Measurements from ENCODE around the gene ARIH2.

Gene ARIH2

GRCh38 chr3:49004352-49005302, 86.0 kb downstream of the ARIH2 start:
- Histone ChIP-seq H3K36me3 (replicated peaks; ENCODE audit: low read depth, low read length) (peaks cover 3% of the 10 kb centered on the region), H3K9ac (ENCODE audit: low read length) (no peak overlapping the region), H3K4me3 (ENCODE audit: low read length) (no peak overlapping the region), H3K4me1 (ENCODE audit: low read length) (peaks cover 14% of the 10 kb centered on the region), H2AFZ (ENCODE audit: low read depth, low read length) (no peak overlapping the region), H3K79me2 (ENCODE audit: low read length) (peaks cover 24% of the 10 kb centered on the region), H3K27ac (ENCODE audit: low read length) (no peak overlapping the region), H3K9me3 (ENCODE audit: insufficient read depth, low read length) (no peaks in the 10 kb centered on the region), H4K20me1 (ENCODE audit: insufficient read depth, low read length) (peaks cover 15% of the 10 kb centered on the region), H3K4me2 (ENCODE audit: low read length) (no peak overlapping the region), H3K27me3 (ENCODE audit: low read depth, low read length) (no peaks in the 10 kb centered on the region)
- TF ChIP-seq CTCF (IDR thresholded peaks at IDR 0.05; ENCODE audit: low read depth, low read length) = no peak
- no peak for TF ChIP-seq EZH2phosphoT487 (IDR thresholded peaks at IDR 0.05; ENCODE audit: low read depth)

DNA sequence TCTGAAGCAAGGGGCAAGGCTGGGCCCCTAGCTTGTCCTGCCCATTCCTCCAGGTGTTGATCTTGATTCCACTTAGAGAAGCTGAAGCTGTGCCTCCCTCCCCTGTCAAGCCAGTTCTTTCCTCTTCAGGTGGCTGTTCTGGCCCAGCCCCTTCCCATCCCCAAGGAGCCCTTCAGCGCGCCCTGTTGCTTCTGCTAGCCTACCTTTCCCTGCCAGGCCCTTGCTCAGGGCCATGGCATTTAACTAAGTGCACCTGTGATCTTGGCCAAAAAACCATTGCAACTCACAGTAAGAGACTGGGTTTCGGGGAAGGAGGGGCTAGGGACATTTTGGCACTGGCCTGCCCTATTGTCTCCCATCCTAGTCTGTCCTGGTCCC, 86.7 kb downstream of the ARIH2 start:
- H3K9ac ChIP-seq (ENCODE audit: low read length) = no peak overlapping the region
- peaks cover 31% of the 10 kb centered on the region for H3K79me2 ChIP-seq (ENCODE audit: low read length)
- H3K36me3 ChIP-seq (replicated peaks; ENCODE audit: low read depth, low read length) = peaks cover 3% of the 10 kb centered on the region
- TF ChIP-seq EZH2phosphoT487 (IDR thresholded peaks at IDR 0.05; ENCODE audit: low read depth) (no peak), CTCF (IDR thresholded peaks at IDR 0.05; ENCODE audit: low read depth, low read length) (no peak)
- H3K9me3 ChIP-seq (ENCODE audit: insufficient read depth, low read length) = no peaks in the 10 kb centered on the region
- H2AFZ ChIP-seq (ENCODE audit: low read depth, low read length) = no peak overlapping the region
- H3K4me1 ChIP-seq (ENCODE audit: low read length) = peaks cover 14% of the 10 kb centered on the region
- no peak overlapping the region for H3K27ac ChIP-seq (ENCODE audit: low read length)
- H3K4me3 ChIP-seq (ENCODE audit: low read length) = no peak overlapping the region
- H3K27me3 ChIP-seq (ENCODE audit: low read depth, low read length) = no peaks in the 10 kb centered on the region
- H3K4me2 ChIP-seq (ENCODE audit: low read length) = no peak overlapping the region
- peaks cover 17% of the 10 kb centered on the region for H4K20me1 ChIP-seq (ENCODE audit: insufficient read depth, low read length)

DNA sequence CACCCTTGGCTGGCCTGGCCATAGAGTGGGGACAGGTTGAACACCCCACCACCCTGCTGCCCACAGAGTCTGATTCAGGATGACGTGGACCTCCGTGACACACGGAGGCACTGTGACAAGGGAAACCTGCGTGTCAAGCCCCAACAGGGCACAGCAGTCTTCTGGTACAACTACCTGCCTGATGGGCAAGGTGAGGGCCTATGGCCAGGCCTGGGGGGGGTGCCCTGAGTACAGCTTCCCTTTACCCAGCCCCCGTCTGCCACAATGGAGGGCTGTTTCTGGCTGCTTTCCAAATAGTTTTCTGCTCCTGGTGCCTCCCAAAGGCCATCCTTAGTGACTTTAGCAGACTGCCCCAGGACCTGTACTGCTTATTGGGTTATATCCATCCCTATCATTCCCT, 87.4 kb downstream of the ARIH2 start:
- H3K9me3 ChIP-seq (ENCODE audit: insufficient read depth, low read length) = no peaks in the 10 kb centered on the region
- H3K27ac ChIP-seq (ENCODE audit: low read length) = no peak overlapping the region
- H2AFZ ChIP-seq (ENCODE audit: low read depth, low read length) = no peak overlapping the region
- H3K36me3 ChIP-seq (replicated peaks; ENCODE audit: low read depth, low read length) = peaks cover 3% of the 10 kb centered on the region
- peaks cover 14% of the 10 kb centered on the region for H3K4me1 ChIP-seq (ENCODE audit: low read length)
- TF ChIP-seq EZH2phosphoT487 (IDR thresholded peaks at IDR 0.05; ENCODE audit: low read depth) (no peak), CTCF (IDR thresholded peaks at IDR 0.05; ENCODE audit: low read depth, low read length) (no peak)
- H3K79me2 ChIP-seq (ENCODE audit: low read length) = peaks cover 35% of the 10 kb centered on the region
- no peaks in the 10 kb centered on the region for H3K27me3 ChIP-seq (ENCODE audit: low read depth, low read length)
- peak overlapping the region; percentile 89 for H3K4me2 ChIP-seq (ENCODE audit: low read length)
- peaks cover 17% of the 10 kb centered on the region for H4K20me1 ChIP-seq (ENCODE audit: insufficient read depth, low read length)
- H3K9ac ChIP-seq (ENCODE audit: low read length) = peak overlapping the region; percentile 95; the same call in 1 of the 2 replicates
- H3K4me3 ChIP-seq (ENCODE audit: low read length) = peak overlapping the region; percentile 84

DNA sequence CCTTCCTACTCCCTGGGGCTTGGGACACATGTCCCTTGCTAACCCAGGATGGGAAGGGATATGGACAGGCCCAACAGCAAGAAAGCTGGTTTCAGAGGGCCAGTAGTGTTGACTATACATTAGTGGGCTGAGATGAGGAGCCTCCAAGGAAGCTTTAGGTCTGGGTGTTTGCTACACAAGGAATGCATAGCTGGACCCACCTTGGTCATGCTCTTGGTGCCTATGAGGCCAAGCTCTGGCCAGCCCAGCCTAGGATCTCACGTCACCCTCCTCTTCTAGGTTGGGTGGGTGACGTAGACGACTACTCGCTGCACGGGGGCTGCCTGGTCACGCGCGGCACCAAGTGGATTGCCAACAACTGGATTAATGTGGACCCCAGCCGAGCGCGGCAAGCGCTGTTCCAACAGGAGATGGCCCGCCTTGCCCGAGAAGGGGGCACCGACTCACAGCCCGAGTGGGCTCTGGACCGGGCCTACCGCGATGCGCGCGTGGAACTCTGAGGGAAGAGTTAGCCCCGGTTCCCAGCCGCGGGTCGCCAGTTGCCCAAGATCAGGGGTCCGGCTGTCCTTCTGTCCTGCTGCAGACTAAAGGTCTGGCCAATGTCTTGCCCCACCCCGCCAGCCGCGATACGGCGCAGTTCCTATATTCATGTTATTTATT, 87.9 kb downstream of the ARIH2 start:
- Histone ChIP-seq H3K36me3 (replicated peaks; ENCODE audit: low read depth, low read length) (peaks cover 5% of the 10 kb centered on the region), H3K27me3 (ENCODE audit: low read depth, low read length) (no peaks in the 10 kb centered on the region), H3K9me3 (ENCODE audit: insufficient read depth, low read length) (no peaks in the 10 kb centered on the region), H3K4me1 (ENCODE audit: low read length) (peaks cover 14% of the 10 kb centered on the region), H2AFZ (ENCODE audit: low read depth, low read length) (no peak overlapping the region; the same call in 1 of the 2 replicates), H3K79me2 (ENCODE audit: low read length) (peaks cover 41% of the 10 kb centered on the region), H3K9ac (ENCODE audit: low read length) (peak overlapping the region; percentile 95), H3K4me2 (ENCODE audit: low read length) (peak overlapping the region; percentile 89), H4K20me1 (ENCODE audit: insufficient read depth, low read length) (peaks cover 21% of the 10 kb centered on the region), H3K4me3 (ENCODE audit: low read length) (peak overlapping the region; percentile 84), H3K27ac (ENCODE audit: low read length) (peak overlapping the region; percentile 30)
- TF ChIP-seq EZH2phosphoT487 (IDR thresholded peaks at IDR 0.05; ENCODE audit: low read depth) = no peak
- no peak for TF ChIP-seq CTCF (IDR thresholded peaks at IDR 0.05; ENCODE audit: low read depth, low read length)
